ENCODE measurements around the gene FOXP4. TPM values are rescaled to one million over a fixed set of nuclear protein-coding genes. Genes with fewer than 3 reads are reported as not detected.

FOXP4 gene, protein sequence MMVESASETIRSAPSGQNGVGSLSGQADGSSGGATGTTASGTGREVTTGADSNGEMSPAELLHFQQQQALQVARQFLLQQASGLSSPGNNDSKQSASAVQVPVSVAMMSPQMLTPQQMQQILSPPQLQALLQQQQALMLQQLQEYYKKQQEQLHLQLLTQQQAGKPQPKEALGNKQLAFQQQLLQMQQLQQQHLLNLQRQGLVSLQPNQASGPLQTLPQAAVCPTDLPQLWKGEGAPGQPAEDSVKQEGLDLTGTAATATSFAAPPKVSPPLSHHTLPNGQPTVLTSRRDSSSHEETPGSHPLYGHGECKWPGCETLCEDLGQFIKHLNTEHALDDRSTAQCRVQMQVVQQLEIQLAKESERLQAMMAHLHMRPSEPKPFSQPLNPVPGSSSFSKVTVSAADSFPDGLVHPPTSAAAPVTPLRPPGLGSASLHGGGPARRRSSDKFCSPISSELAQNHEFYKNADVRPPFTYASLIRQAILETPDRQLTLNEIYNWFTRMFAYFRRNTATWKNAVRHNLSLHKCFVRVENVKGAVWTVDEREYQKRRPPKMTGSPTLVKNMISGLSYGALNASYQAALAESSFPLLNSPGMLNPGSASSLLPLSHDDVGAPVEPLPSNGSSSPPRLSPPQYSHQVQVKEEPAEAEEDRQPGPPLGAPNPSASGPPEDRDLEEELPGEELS
- total RNA-seq (2016; rRNA removed; fragmentation: Illumina TruSeq; extraction: Trizol) (11.0 TPM in 2 replicates), polyA plus RNA-seq (2011; rRNA removed) (12.4 and 15.9 TPM in 2 replicates), polyA minus RNA-seq (2011; rRNA and poly(A)+ RNA removed; ENCODE audit: low replicate concordance) (3.3 and 26.4 TPM in 2 replicates), Bru-seq, nascent RNA (percentile 95 among the genes with signal in this experiment), BruChase-seq, experiment 1, labeled RNA remaining after a 6-hour chase (percentile 91 among the genes with signal in this experiment), BruChase-seq, experiment 2, labeled RNA remaining after a 2-hour chase (percentile 91 among the genes with signal in this experiment)
- 2.8 and 3.0 TPM in 2 replicates for total RNA-seq (2016; cell fraction: cytosol; rRNA removed; fragmentation: Illumina TruSeq; extraction: Trizol; ENCODE audit: low read depth)
- 9.5 and 11.3 TPM in 2 replicates for total RNA-seq (2016; cell fraction: insoluble cytoplasmic fraction; rRNA removed; fragmentation: Illumina TruSeq; extraction: Trizol)
- total RNA-seq (2016; cell fraction: membrane; rRNA removed; fragmentation: Illumina TruSeq; extraction: Trizol) = 15.4 and 15.8 TPM in 2 replicates
- 14.9 TPM in 2 replicates for total RNA-seq (2016; cell fraction: nucleus; rRNA removed; fragmentation: Illumina TruSeq; extraction: Trizol)
- polyA plus RNA-seq (2011; cell fraction: cytosol; rRNA removed) = 6.6 and 10.1 TPM in 2 replicates
- polyA plus RNA-seq (2011; cell fraction: nucleus; rRNA removed) = 47.8 and 59.4 TPM in 2 replicates
- polyA plus RNA-seq (2012) = 53.6 and 69.1 TPM in 2 replicates
- 10.9 and 11.7 TPM in 2 replicates for polyA plus RNA-seq (2016; cell fraction: cytosol; fragmentation: Illumina TruSeq; extraction: Trizol; ENCODE audit: low read depth)
- polyA plus RNA-seq (2016; cell fraction: insoluble cytoplasmic fraction; fragmentation: Illumina TruSeq; extraction: Trizol; ENCODE audit: low read depth) = 37.6 and 56.8 TPM in 2 replicates
- 44.1 and 44.7 TPM in 2 replicates for polyA plus RNA-seq (2016; cell fraction: membrane; fragmentation: Illumina TruSeq; extraction: Trizol; ENCODE audit: low read depth)
- polyA plus RNA-seq (2016; cell fraction: nucleus; fragmentation: Illumina TruSeq; extraction: Trizol; ENCODE audit: insufficient read depth, low read depth) = 75.1 and 80.7 TPM in 2 replicates
- 29.5 and 30.0 TPM in 2 replicates for polyA minus RNA-seq (2011; cell fraction: cytosol; rRNA and poly(A)+ RNA removed)
- polyA minus RNA-seq (2011; cell fraction: nucleus; rRNA and poly(A)+ RNA removed) = 15.2 and 15.5 TPM in 2 replicates
- long read RNA-seq, experiment 1, partial matches to known transcripts = 3 of 6 reads
- long read RNA-seq, experiment 1, other reads (novel, unspliced or antisense) = 3 of 6 reads
- long read RNA-seq, experiment 2, full-length matches to known transcripts = 112 of 483 reads
- long read RNA-seq, experiment 2, partial matches to known transcripts = 251 of 483 reads
- long read RNA-seq, experiment 2, other reads (novel, unspliced or antisense) = 120 of 483 reads

DNA sequence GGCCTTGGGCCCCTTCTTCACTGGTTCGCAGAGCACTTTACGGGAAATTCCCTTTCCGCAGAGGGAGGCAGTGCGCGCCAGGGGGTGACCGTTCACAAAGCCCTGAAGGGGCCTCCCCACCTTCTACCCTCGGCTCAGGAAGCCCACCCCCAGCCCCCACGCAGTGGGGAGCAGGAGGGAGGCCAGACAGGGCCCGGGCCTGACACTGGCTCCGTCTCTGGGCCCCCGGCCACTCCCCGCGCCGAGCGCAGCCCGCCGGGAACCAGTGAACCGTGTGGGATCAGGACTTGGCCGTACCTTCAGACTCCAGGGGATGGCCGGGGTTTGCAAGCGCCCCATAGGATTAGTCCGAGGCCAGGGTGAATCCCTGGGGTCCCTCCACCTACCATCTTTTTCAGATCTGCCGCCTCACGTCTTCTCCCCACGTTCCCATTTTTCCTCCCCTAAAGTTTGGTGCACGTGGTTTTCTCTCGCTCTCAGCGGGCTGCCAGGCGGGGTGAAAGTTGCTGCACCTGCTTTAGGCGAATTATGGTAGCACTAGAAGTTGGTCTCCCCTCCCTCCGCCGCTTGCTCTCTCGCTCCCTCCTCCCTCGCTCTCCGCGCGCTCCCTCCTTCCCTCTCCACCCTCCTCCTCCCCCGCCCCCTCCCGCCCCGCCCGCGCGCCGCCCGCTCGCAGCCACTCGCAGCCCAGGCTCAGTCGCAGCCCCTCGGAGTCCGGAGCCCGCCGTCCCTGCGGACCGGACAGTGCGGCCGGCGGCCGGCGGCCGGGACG is at the start of gene FOXP4:
FOXP4 (plus strand) TSS at position 679 of the 772 bp plus-strand sequence. CDS start 19,380 bp downstream, outside the sequence.
- Histone ChIP-seq H3K4me2 (ENCODE audit: low read depth, low read length) (peak within 1 kb of the TSS; percentile 95), H3K36me3 (replicated peaks in 1 of 2; ENCODE audit: control insufficient read depth in 1 of 2, insufficient read depth in 2 of 2, low read length in 2 of 2) (peaks cover 3 to 13% of the 10 kb centered on the region in 2 experiments), H3K27ac (ENCODE audit: extremely low read length, insufficient read depth, low read length) (peak within 1 kb of the TSS; percentile 66), H4K20me1 (ENCODE audit: insufficient read depth, low read length) (peaks cover 35% of the 10 kb centered on the region), H3K4me1 (ENCODE audit: insufficient read depth, low read length) (peaks cover 48% of the 10 kb centered on the region), H3K9me3 (ENCODE audit: low read length) (no peaks in the 10 kb centered on the region), H3K4me3 (replicated peaks in 1 of 3; ENCODE audit: insufficient read depth in 1 of 3, low read depth in 2 of 3, low read length in 3 of 3) (peak within 1 kb of the TSS; percentile 67 to 99 (median 99)), H3K9ac (ENCODE audit: insufficient read depth, low read depth, low read length) (peak within 1 kb of the TSS; percentile 86), H2AFZ (ENCODE audit: low read length) (peak within 1 kb of the TSS; percentile 30), H3K27me3 (ENCODE audit: control insufficient read depth in 1 of 2, insufficient read depth in 2 of 2, low read length in 2 of 2) (no peaks in the 10 kb centered on the region), H3K79me2 (ENCODE audit: insufficient read depth, low read length) (peaks cover 65% of the 10 kb centered on the region)
- DNase-seq (ENCODE audit: low spot score) (peak; percentile 91), FAIRE-seq (peak; percentile 72), ATAC-seq (peak; percentile 75)
- ChIA-PET POLR2A (interaction anchor here (1.3 to 7.7 kb wide), 5 partner anchors 18 to 89 kb away, joined by 4 to 90 read pairs (median 5); no protein-coding TSS in a partner anchor), CTCF (ENCODE audit: low intra/inter-chr PET ratio, low total read pairs) (no interaction called here)
- TSS peak; percentile 64 for BruUV-seq (replicated peaks)
- WGBS (ENCODE audit: low lambda C conversion rate) = under 1% methylated on average over 52 of the region's 61 CpGs
- intact Hi-C loops (cut with micrococcal nuclease; ENCODE audit: unreplicated experiment) (loop anchor here (1.0 to 5.0 kb wide), 6 partner anchors 21 to 179 kb away; no protein-coding TSS in a partner anchor), in situ Hi-C loops (cut with HindIII; ENCODE audit: extremely low pct_ligation_motif_present, low pct_unique_long_range_greater_than_20kb) (loop anchor here (5.0 kb wide), 2 partner anchors 46 to 119 kb away; no protein-coding TSS in a partner anchor)
- TF ChIP-seq KDM2A (CRISPR knock-in tag; IDR thresholded peaks at IDR 0.05; ENCODE audit: borderline replicate concordance, low read depth) = peak; percentile 64; the same call in 1 of the 2 replicates
- TF ChIP-seq, protein P1, sequence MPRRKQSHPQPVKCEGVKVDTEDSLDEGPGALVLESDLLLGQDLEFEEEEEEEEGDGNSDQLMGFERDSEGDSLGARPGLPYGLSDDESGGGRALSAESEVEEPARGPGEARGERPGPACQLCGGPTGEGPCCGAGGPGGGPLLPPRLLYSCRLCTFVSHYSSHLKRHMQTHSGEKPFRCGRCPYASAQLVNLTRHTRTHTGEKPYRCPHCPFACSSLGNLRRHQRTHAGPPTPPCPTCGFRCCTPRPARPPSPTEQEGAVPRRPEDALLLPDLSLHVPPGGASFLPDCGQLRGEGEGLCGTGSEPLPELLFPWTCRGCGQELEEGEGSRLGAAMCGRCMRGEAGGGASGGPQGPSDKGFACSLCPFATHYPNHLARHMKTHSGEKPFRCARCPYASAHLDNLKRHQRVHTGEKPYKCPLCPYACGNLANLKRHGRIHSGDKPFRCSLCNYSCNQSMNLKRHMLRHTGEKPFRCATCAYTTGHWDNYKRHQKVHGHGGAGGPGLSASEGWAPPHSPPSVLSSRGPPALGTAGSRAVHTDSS (CRISPR knock-in tag; conservative IDR thresholded peaks at IDR 0.05) = no peak
- no peak for TF ChIP-seq PTBP1 (IDR thresholded peaks at IDR 0.05; ENCODE audit: low read depth, low read length, poor library complexity, severe bottlenecking)
- TF ChIP-seq, protein P2, sequence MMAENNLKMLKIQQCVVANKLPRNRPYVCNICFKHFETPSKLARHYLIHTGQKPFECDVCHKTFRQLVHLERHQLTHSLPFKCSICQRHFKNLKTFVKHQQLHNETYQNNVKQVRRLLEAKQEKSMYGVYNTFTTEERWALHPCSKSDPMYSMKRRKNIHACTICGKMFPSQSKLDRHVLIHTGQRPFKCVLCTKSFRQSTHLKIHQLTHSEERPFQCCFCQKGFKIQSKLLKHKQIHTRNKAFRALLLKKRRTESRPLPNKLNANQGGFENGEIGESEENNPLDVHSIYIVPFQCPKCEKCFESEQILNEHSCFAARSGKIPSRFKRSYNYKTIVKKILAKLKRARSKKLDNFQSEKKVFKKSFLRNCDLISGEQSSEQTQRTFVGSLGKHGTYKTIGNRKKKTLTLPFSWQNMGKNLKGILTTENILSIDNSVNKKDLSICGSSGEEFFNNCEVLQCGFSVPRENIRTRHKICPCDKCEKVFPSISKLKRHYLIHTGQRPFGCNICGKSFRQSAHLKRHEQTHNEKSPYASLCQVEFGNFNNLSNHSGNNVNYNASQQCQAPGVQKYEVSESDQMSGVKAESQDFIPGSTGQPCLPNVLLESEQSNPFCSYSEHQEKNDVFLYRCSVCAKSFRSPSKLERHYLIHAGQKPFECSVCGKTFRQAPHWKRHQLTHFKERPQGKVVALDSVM (CRISPR knock-in tag; IDR thresholded peaks at IDR 0.05) = peak; percentile 59
- TF ChIP-seq ZNF264 (CRISPR knock-in tag; IDR thresholded peaks at IDR 0.05) = 0 out of 2 replicates have a peak, but pooled peaks have one; percentile 21
- TF ChIP-seq ZSCAN29 (CRISPR knock-in tag; conservative IDR thresholded peaks at IDR 0.05) = peak; percentile 72; the same call in 1 of the 2 replicates
- TF ChIP-seq, protein P3, sequence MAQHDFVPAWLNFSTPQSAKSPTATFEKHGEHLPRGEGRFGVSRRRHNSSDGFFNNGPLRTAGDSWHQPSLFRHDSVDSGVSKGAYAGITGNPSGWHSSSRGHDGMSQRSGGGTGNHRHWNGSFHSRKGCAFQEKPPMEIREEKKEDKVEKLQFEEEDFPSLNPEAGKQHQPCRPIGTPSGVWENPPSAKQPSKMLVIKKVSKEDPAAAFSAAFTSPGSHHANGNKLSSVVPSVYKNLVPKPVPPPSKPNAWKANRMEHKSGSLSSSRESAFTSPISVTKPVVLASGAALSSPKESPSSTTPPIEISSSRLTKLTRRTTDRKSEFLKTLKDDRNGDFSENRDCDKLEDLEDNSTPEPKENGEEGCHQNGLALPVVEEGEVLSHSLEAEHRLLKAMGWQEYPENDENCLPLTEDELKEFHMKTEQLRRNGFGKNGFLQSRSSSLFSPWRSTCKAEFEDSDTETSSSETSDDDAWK (CRISPR knock-in tag; IDR thresholded peaks at IDR 0.05) = no peak
- peak; percentile 81 for TF ChIP-seq KDM5B (CRISPR knock-in tag; IDR thresholded peaks at IDR 0.05; ENCODE audit: borderline replicate concordance)

Measured in HepG2 (cell line).